Limb (tissue), 2 donors: ENCODE measurements around the gene IGFBP4.

Experiments used
- DNase-seq, 2 donors: peaks; one replicate each; pipeline ENCODE4 v3.0.0-alpha.2; 2016; ENCODE audit errors: extremely low spot score in 2 of 2

The IGFBP4 gene

GRCh38 chr17:40490289-40490853, 47.1 kb downstream of the IGFBP4 start:
- peak; percentile 29 to 56 for DNase-seq

DNA sequence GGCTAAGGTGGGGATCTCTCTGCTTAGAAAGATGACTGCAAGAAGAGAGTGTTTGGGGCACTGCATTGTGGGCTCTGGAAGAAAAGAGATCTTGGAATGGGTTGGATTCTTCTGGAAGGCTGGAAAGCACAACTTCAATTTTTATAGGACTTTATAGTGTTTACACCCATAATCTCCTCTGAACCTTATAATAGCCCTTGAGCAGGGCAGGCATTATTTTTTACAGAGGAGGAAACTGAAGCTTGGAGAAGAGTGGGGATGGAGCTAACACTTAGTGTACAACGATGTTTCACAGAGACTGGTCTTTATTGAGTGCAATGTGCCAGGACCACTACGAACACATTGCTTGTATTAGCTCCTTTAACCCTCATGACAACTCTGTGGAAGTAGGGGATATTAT, 47.7 kb downstream of the IGFBP4 start:
- DNase-seq, result no peak

DNA sequence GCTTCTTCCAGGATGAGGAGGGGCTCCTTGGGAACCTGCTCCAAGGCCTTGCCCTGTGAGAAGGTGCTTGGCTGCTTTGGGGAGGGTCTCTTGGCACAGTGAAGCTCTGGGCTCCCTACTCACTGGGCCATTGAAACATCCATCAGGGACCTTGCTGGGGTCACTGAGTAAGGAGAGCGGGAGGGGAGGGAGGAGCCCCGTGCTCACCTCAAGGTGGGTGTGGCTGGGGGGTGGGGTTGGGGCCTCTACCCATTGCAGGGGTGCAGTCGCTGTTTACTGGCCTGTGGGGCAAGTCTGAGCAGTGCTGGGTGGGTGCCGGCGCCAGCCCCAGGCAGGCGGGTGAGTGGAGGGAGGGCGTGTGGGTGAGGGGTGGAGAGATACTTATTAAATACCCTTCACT, 48.2 kb downstream of the IGFBP4 start:
- no peak for DNase-seq

- no peak for DNase-seq
Observed at GRCh38 chr17:40493697-40494096, 50.4 kb downstream of the IGFBP4 start.

GRCh38 chr17:40495140-40495539, 51.9 kb downstream of the IGFBP4 start:
- DNase-seq, result no peak

GRCh38 chr17:40496170-40496569, 52.9 kb downstream of the IGFBP4 start:
- no peak for DNase-seq

- no peak for DNase-seq
Observed at GRCh38 chr17:40496634-40497420, 53.6 kb downstream of the IGFBP4 start.

DNA sequence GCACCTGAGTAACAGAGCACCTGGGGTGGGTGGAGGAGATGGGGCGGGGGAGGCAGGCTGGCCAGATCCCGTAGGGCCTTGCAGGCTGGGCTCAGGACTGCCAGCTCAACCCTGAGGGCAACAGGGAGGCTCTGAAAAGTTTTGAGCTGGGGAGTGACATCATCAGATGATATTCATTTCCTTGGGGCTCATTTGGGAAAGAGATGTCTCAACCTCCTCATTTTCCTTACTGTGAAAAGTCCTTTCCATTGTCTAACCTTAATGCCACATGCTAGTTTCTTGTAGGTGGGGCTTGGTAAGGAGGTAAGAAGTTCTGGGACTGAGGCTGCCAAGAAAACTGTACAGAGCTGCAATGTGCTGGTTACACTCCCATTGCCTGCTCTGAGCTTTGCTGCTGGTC, 54.4 kb downstream of the IGFBP4 start:
- no peak for DNase-seq

DNA sequence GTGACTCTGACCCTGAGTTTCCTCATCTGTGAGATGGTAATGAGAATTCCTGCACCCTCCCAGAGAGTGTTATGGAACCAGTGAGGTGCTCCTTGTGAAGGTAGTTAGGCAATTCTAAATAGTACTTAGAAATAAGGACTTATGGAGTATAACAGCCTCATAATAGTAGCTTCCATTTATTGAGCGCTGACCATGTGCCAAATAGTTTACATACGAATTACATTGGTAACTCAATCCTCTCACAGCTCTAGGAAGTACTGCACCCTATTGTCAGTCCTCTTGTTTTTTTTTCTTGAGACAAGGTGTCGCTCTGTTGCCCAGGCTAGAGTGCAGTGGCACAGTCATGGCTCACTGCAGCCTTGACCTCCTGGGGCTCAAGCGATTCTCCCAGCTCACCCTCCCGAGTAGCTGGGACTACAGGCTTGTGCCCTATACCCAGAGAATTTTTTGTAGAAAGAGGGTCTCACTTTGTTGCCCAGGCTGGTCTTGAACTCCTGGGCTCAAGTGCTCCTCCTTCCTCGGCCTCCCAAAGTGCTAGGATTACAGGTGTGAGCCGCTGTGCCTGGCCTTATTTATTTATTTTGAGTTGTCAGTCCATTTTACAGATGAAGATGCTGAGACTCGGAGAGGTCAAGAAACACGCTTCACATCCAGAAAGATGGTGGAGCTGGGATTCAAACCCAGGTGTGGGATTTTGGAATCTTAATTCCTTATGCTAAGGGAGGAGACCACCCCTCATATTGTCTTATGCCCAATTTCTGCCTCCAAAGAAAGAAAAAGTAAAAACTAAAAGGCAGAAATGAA, 55.2 kb downstream of the IGFBP4 start:
- DNase-seq, result no peak

DNA sequence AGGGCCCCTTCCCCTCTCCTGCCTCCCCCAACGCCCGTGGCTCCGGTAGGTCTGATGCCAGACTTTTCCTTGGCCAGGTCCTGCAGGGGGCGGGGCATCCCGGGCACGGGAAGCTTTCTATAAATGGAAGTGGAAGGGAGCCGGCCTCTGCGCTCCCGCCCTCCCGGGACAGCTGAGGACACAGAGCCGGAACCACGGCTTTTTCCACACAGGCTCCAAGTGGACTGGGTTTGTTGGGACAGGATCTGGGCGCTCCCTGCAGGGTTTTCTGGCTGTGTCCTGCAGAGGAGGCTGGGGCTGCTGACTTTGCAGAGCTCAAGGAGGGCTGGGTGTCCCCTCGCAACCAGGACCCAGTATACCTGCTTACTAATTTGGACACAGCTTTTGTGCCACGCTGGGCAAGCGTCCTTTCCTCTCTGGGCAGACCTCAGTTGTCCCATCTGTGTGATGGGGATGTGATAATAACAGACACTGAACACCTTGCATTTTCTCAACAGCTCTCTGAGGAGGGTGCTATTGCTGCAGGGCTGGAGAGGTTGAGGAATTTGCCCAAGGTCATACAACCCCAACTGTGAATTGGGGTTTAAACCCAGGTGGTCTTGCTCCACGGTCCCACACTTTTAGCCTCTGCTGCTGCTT, 56.4 kb downstream of the IGFBP4 start:
- peak; percentile 51 to 78 for DNase-seq

GRCh38 chr17:40500190-40500589, 56.9 kb downstream of the IGFBP4 start:
- DNase-seq, result no peak

DNA sequence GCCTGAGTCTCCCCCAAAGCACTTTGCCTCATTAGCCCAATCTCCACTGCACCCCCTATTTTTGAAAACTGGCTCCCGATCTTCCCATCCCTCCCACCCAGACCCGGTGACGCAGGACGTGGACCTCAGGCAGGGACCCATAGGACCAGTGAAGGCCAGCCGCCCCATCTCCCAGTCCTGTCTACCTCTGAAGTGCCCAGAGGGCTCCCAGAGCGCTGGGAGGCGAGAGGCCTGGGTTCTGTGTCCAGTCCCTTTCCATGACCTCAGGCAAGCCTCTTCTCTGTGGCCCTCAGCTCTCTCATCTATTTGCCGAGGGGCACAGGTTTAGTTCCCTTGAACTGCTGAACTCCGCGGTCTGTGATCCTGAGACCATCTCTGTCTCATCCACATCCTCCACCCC, 57.5 kb downstream of the IGFBP4 start:
- no peak for DNase-seq

DNA sequence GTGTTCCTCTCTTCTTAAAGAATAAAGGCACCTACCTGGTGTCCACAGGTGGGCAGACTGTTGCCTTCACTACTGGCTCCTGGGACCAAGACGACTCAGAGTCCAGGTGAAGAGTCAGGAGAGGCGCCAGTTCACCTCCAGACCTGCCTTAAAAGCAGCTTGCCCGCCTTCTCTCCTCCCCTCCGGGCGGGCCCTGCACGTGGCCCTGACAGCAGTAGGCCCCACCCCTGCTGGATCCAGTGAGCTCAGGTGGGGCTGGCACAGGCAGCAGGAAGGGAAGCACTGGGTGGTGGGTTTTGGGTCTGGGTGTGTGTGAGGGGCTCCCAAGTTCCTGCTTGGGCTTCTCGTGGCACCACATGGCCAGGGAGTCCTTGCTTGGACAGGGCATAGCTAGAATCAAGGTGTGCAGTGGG, 58.3 kb downstream of the IGFBP4 start, which contains the start of gene TNS4:
Gene TNS4, minus strand, starts transcription at position 125 of the 413 bp plus-strand sequence. CDS start 5,198 bp downstream, outside the sequence.
- DNase-seq, result no peak

DNA sequence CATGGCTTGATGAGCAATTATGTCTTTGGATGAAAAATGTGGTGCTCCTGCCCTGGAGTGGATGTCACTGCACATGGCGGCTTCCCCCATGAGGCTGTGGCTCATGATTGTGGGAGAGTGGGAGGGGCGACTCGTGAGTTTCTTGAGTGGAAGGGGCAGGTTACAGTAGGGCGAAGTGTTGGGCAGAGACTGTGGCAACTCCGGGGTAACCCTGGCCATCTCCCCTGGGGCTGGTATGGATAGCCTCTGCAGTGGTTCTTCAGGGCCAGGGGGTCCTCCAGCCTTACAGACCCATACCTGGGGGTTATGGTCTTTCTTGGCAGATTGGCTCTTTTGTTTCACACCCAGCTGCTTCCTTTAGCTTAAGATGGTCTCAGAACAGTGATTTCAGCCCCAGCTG, 59.5 kb downstream of the IGFBP4 start:
- DNase-seq, result no peak

GRCh38 chr17:40503154-40503553, 59.9 kb downstream of the IGFBP4 start:
- DNase-seq, result no peak

DNA sequence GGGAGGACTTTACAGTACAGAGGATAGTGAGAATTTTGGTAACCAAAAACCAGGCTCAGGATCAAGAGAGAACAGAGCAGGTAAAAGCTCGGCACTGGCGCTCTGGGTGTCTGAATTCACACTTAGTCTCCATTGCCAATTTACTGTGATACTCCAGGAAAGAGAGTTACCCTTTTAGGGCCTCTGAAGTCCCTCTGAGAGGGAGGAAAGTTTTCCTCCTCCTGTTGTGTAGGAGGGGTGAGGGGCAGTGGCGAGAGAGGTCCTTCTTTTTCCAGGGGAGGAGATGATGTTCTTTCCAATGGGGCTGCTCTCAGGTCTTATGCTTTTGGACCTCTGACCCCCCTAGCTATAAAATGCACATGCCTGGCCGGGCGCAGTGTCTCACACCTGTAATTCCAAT, 63.5 kb downstream of the IGFBP4 start:
- no peak for DNase-seq
